Stimulated activated CD8-positive, alpha-beta memory T cell treated with anti-CD3 and anti-CD28 coated beads, Interleukin-2, amount 100 ng/mL, for 1 hour (primary cell): ENCODE measurements around the gene PRPH.

ENCODE experiments used
- DNase-seq, 2 donors: peaks; one replicate each; pipeline ENCODE4 v3.0.0-alpha.2; 2020; ENCODE audit warnings: low read depth in 2 of 2

The PRPH gene

GRCh38 chr12:49345825-49346658, 51.1 kb downstream of the PRPH start:
- DNase-seq = no peak

DNA sequence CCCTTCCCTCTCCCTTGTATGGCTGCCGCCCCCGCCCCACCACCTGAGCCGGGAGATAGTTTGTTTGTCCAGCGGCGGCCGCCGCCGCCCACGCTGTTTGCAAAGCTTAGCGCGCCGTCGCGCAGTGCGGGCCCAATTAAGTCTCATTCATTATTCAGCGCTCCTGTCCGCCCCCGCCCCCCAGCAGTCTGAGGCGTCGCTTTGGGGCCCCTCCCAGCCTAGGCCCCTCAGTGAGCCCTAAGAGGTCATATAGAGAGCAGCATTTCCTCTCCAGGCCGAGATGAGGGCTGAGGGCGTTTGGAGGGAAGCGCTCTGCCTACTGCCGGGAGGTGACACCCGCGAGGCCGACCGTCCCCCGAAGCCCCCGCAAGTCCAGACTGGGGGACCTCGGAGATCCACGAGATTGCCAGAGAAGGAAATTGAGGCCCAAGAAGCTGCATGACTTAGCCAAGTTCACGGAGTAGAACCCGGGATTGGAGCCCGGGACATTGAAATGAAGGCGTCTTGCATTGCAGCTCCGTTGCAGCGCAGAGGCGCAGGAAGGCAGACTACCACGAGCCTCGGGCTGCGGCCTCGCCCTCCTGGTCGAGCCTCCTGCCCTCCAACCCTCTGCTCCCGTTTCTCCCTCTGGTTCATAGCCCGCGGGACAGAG, 51.8 kb downstream of the PRPH start, which contains the start of gene DNAJC22:
TSS of gene DNAJC22 (plus strand) at position 230 of the 652 bp plus-strand sequence. CDS start 1,985 bp downstream, outside the sequence.
- DNase-seq = no peak

DNA sequence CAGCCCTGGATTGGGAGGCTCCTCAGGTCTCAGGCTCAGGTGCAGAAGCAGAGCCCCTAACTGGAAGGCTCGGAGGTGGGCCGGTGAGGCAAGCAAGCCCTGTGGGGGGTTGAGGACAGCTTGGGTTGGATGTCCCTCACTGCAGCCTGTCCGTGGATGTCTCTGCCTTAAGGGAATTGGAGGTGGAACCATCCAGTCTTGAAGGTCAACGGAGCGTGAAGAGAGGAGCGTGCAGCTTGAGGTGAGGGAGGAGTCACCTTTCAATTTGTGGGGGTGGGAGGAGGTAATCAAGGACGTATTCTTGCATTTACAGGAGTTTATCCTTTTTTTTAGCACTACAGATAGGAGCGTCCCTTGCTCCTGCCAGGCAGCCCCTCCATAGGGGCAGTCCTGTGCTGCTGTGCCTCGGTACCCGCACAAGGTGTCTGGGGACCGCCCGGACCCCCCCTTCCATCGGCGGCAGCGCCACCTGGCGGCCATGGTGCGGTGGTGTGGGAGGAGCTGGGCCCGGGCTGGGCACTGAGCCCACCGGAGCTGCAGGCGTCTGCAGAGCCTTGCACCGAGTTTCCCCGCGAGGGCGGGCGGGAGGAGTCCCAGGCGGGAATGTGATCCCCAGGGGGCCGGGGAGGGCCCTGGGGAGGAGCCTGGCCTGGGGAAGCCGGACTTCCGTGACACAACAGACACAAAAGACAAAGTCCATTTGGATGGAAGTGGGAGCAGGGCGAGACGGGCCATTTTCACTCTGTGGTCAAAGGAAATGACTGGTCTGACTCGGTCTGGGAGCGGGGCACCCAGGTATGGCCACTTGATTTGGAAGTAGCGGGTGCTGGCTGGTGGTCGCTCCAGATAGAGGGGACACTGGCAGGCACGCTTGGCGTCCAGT, 52.6 kb downstream of the PRPH start:
- DNase-seq = peak; percentile 59 to 68
